Non-pigmented ciliary epithelial cell (primary cell): ENCODE data around the gene ADAM33.

Experiments
- DNase-seq: peaks from one replicate; pipeline ENCODE4 v3.0.0-alpha.2; 2010; ENCODE audit warnings: low read depth

The ADAM33 gene

DNA sequence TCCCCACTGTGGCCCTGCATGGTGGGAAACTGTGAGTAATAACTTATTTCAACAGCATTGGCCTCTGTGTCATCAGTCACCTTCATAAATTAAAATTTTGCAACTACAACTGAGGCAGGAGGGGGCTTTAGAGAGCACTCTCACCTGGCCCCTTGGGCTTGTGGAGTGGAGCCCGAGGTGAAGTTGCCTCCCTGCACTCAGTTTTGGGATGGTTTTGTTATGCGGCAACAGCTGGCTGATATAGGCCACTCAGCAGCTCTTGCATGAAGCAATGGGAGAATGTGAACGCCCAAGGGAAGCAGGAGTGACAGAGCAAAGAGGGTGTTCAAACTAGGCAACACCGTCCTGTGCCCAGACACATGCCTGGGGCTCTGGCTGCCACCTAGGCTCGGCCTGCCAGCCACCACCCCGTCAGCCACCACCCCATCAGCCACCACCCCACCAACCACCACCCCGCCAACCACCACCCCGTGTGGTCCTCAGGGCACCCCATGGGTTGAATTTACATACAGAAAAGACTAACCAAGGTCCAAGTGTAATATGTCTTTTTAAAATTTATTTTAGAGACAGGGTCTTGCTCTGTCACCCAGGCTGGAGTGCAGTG, 14.3 kb downstream of the ADAM33 start:
- DNase-seq: no peak

DNA sequence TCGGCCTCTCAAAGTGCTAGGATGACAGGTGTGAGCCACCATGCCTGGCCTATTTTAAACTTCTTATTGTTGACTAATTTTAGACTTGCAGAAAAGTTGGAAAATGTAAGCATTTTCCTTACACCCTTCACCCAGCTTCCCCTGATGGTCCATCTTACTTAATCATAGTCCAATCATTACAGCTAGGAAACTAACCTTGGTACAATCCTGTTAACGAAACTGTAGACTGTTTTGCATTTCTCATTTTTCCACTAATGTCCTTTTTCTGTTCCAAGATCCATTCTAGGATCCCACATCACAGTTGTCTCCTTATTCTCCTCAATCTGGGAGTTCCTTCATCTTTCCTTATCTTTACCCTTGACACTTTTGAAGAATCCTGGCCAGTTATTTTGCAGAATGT, 18.0 kb downstream of the ADAM33 start:
- DNase-seq: no peak

DNA sequence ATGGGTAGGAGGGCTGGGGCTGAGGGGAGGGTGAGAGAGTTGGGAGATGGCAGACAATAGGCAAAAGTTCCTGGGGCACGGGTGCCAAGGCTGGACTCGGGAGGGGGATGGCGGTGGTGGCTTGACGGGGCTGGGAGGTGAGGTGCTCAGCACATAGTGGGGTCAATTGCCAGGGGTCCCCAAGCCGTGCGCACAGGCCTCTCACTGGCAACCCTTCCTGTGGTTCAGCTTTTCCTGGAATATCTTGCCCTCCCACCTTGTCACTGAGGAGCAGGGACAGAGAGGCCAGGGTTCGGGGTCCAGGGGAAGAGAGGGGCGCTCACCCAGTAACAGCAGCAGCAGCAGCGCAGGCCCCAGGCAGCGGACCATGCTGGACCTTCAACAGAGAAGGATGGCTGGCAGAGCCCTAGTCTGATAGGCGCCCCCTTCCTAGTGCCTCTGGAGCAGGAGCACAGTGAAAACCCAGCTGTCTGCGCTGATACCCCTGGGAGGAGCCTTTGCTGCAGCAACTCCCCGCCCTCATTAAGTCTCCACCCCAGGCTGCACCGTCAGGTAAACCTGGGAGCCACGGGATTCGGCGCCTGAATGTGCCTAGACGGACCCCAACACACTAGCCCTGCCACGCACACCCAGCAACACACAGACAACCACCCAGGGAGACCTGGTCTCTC, 18.6 kb downstream of the ADAM33 start, which contains the start of gene GFRA4:
GFRA4 (minus strand) TSS at position 369 of the 671 bp plus-strand sequence; CDS start at position 369, 0 bp downstream.
- no peak for DNase-seq

DNA sequence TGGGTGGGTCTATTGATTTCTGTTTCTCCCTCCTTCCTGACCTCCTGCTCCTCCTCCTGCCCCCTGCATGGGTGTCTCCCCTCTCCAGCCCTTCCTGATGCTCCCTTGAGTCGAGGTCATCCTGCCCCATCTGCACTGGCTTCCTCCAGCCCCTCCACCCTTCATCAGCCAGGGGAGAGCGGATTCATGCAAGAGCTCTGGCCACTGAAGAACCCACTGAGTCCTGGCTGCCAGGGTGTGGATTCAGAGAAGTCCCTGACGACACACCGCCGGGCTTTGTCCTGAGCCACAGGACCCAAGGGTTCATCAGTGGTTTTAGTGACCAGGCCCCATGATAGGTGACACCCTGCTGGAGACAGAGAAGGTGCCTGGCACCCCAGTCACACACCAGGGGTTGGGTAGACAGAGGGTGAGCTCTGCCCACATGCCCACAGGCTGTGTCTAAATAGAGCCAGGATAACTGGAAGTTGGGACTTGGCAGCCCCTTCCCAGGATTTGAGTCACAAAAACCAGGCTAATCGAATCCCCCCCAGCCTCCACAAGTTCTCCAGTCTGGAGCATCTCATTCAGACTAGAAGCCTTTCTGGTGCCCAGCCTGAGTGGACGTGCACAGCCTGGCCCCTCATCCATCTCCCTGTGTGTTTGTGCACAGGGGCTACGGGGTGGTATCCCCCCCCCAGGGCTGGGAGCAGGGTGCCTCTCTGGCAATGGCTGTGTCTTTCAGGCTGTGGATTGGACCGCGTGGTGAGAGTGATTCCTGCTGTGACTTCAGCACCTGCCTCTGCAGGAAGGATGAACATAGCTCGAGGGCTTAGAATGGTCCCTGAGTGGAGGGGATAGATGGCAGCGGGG, 19.8 kb downstream of the ADAM33 start:
- no peak for DNase-seq

DNA sequence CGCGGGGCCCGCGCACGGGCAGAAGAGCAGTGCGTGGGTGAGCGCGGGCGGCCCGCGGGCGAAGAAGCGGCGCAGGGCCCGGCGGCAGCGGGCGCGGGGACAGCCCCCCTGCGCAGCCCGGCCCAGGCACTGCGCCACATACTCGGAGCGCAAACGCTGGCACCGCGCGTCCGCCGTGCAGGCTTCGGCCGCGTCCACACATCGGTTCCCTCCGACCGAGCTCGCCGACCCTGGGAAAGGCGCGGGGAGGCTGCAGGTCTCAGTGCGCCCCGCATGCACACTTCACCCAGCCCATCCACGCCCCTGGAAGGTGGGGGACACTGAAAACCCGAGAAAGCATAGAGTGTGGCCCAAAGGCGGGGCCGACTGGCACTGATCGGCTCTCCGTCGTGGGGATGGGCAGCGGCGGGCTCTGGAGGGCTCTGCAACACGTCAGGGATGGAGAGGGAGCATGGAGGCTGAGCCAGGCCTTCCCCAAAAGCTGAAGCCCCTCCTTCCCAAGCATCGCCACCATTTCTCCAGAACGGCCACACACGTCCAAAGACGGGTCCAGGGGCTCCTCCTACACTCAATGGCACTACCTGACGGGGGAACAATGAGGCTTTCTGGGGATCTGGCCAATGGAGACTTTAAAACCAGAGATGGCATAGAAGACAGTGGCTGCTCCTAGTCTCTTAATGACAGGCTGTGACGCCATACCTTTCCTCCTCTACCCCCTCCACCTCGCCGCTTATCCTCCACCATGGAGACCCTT, 20.6 kb downstream of the ADAM33 start:
- no peak for DNase-seq

DNA sequence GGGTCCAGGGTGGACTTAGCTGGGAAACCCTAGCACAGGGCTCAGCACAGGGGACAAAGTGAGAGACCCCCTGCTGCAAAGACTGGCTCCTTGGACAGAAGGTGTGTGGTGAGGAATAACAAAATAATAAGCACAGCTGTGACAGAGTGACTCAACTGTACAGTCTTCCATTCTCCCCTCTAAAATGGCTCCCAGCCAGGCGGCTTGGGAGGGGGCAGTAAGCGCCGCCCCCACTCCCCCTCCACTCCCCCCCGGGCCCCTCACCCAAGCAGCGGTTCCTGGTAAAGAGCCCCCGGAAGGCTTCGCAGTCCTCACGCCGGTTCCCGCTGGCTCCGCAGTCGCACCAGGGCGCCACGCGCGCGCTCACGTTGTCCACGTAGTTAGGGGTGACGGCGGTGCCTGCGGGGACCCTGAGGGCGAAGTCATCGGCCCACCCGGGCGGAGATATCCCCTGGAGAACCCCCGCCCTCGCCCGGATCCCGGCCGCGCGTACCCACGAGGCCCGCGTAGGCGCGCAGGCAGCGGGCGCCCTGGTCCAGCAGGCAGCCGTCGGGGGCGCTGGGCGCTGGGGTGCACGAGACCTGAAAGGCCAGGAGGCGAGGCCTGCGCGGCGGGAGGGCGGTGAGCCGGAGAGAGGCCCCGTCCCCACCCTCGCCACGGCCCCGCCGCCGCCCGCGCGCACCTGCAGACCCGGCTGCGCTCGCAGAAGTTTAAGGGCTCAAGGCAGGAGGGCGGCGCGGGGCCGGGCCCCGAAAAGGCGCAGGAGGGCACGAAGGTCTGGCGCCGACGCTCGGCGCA, 21.3 kb downstream of the ADAM33 start:
- no peak for DNase-seq

DNA sequence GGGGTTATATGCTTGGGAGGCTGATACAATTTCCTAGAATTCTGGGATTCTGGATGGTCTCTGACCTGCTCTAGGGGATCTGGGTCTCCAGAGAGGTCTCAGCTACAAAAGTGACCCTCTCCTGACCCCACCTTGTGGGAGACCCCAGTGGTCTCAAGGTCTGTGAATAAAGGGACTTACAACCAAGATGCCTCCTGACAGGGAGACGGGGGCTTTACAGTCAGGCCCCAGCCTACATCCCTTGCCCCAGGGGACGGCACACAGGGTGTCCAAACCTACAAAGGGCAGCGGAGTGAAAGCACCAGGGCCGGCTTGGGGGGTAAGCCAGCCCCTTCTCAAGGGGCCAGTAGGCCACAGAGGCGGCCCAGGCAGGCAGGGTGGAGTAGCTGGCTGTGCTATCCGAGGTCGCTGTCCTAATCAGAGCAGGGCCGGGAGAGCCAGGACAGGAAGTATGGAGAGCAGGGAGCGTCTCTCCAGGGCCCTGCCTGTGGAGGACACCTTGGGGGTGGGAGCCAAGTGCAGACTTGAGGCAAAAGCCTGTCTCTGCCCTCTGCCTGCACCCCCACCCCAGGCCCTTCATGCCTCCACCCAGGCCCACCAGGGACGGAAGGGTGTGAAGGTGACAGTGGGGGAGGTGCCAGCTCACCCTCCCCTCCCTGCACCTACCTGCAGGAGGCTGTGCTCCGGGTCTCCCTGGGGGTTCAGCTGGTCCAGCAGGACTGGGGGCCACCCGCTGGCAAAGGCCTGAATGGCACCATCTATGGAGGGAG, 22.1 kb downstream of the ADAM33 start:
- no peak for DNase-seq

DNA sequence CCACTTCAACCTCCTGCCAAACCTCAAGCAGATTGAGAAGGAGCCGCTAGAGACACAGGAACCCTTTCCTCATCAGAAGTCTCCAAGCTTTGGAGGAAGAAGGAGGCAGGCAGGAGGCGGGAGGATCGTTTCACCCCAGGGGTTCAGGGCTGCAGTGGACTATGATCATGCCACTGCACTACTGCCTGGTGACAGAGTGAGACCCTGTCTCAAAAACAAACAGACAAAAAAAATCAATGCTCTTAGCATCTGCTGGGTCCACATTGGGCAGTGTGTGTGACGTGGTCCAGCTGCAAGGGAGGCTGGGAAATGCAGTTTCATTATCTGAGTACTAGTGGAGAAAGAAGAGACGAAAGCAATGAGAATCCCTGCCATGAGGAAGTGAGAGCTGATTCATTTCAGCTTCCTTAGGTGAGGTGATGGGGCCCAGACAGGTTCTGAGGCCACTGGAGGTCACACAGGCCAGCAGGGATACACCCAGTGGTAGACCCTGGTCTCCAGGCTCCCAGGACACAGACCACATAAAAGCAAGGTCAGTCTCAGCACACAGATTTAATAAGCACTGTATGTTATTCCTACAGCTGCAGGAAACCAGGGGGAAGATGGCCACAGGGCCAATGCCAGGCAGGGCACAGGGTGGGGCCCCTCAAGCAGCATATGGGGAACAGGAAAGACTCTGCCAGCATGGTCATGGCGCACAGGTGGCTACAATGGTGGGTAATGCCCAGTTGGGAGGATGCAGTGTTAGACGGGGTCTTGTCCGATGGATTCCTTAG, 22.9 kb downstream of the ADAM33 start:
- no peak for DNase-seq

DNA sequence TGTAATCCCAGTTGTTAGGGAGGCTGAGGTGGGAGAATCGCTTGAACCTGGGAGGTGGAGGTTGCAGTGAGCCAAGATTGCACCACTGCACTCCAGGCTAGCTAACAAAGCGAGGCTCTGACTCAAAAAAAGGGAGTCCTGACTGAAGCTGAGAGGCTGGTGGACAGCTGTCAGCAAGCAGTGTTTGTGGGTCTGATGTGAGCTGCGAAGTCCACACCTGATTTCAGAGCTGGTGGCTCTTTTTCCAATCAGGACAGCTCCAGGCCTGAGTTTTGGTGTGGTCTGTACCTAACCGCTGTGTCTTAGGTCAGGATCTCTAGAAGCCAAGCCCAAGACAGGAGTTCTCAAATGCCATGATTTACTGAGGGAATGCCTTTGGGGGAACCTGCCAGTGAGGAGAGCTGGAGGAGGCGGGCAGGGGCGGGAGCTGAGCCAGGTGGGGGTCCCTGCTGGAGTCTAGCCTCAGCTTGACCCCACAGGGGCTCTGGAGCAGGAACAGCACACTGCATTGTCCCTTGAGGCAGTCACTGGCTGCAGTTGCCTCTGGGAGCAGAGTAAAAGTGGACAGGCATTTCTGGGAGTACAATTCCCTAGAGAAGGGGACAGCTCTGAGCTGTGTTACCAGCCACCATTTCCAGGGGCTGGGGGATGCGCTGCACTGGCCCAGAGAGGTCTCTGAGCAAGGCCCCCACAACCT, 23.6 kb downstream of the ADAM33 start:
- no peak for DNase-seq

DNA sequence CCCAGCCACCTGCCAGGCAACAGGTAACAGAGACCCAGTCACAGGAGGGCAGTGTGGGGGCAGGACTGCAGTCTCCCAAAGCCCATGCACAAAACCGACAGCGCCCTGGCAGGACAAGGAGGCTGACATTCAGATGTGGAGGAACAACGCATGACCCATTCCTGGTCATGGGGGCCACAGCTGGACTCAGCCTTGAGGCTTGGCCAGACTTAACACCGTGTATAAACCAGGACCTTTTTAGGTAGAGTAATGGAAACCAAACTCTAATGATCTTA, 26.7 kb downstream of the ADAM33 start:
- no peak for DNase-seq

DNA sequence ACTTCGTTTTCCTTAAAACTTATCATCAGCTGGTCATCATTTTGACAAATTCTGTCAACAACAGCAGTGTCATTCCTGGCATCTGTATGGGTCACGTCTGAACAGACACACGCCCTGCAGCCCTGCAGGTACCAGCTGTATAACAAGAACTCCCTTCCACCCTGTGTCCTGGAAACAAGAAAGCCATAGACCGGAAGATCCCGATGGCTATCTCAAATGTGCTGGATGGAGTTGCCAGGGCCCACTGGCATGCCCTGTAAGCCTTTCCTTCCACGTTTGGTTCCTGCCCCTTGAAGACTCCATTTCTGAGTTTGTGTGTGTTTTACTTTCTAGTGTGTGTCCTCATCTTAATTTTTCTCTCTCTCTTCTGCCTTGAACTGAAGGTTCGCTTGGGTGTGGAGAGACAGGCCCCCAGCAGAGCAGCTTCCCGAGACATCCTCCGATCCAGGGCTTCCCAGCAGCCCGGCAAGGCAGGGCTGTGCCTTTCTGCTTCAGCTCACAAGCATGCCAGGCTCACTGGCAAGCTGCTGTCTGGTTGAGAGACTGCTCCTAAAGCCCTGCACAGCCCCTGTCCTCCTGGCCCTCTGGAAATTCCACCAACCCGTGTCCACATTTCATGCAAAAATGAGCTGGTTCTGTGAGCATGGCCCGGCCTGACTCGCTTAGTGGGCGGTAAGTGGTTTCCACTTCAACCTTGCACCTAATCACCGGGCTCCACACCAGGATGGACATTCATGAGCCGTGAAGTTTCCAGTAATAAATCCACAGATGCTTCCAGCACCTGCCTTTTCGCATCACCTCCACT, 27.3 kb downstream of the ADAM33 start:
- no peak for DNase-seq

DNA sequence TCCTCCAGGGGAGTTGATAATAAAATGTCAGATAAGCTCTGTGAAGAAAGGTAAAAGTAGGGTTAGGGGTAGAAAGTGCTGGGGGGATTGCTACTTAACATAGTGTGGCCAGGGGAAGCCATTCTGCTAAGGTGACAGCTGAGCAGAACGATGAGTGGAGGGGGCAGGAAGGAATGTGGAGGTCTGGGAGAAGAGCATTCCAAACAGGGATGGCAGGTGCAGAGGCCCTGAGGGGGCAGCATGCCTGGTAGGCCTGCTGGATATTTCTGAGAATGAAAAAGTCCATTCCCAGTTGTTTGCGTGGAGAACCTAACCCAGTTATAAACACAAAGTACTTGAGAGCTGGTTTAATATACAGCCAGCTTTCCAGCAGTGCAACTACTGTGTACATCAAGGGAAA, 27.9 kb downstream of the ADAM33 start:
- DNase-seq: no peak

DNA sequence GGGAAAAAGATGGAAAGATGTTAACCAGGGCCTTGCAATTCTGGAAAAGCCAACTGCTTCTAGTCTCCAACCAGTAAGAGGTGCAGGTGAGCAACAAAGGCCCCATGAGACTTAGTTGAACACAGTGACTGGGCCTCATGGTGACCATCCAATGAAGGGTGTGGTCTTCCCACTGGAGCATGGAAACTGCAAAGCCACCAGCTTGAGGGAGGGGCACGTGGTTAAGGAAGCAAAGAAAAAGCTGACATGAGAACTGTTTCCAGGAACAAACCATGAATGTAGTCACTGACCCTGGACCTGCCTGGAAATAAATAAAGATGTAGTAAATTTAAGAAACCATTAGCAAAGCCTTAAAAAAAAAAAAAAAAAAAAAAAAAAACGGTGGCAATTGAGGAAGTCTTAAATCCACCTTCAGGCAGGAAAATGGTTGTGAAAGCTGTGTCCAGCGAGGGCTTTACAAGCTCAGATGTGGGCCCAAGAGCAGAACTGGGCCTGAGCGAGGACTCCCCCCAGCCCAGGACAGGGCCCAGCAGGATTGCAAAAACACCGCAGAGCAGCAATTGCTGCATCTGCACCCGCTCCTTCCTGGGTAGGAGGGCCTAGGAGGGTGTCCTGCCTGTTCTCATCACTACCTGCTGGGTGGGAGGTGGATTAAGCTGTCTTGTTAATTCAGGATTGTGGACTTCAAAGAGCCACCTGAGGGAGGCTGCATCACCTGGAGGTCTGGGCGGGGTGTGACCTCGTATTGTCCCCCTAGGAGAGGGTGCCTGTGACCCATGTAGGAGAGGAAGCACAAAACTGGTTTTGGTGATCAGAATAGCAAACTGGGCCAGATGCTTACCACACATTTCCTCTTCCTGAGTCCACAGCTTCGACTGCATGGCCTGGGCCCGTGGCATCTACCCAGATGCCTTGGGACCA, 28.9 kb downstream of the ADAM33 start:
- DNase-seq: no peak

DNA sequence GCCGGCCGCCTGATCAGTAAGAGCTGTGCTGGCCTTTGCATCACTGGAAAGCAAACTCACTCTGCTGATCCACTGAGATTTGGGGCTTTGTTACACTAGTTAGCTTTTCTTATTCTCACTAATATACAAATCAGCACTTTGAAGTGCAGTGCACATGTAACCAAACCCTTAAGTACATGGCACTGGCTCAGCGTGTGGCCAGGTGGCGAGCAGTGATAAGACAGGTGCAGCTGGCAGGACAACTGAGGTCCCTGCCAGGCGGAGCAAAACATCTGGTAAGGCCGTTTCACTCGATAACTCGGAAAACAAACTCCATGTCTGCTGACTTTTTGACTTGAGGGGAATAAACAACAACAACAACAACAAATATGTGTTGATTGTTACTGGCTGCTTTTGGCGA, 29.6 kb downstream of the ADAM33 start:
- no peak for DNase-seq

DNA sequence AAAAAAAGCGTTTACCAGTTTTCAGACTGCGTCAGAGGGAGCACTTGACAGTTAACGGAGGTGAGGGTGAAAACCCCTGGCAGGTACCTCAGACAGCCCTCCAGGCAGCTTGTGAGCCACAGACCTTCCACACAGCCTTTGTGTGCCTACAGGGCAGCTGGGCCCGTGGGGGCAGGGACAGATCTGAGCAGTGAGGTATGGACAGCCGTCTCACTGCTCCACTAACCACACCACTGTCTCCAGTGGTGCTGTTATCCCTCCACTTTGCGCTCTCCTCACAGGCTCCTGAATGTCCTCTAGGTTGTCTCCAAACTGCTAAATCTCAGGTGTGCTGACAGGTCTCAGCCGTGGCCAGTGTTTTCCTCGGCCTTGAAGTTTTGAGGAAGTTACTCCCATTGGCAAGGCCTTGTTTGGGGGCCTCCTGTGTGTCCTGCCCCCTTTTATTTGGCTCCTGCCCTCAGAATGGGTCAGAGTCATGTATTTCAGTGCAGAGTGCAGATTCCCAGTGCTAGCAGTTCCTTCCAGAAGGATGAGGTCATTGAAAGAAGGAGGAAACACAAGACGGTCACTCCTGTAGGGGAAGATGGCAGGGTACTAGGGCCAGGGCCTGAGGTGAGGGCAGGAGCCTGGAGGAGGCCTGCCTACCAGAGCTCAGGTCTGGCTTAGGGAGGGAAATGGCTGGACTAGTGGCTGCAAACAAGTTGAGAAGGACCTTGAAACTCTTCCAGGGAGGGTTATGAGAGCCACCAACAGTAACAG, 30.4 kb downstream of the ADAM33 start:
- DNase-seq: no peak

DNA sequence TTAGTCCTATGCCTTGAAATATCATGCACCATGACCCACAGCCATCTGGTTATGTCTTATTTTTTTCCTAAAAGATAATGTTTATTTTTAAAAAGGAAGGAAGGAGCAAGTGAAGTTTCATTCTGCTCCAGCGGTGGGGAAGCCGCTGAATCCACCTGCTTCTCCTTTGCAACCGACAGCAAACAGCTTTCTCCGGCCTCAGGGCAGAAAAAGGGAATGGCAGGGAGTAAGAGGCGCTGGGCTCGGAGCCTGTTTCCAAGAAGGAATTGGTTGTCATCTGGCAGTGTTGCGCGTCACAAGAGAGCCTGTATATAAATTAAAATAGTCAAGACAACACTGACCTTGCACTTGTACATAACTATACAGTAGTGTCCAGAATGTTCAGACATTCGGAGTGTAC, 32.9 kb downstream of the ADAM33 start:
- DNase-seq: no peak

DNA sequence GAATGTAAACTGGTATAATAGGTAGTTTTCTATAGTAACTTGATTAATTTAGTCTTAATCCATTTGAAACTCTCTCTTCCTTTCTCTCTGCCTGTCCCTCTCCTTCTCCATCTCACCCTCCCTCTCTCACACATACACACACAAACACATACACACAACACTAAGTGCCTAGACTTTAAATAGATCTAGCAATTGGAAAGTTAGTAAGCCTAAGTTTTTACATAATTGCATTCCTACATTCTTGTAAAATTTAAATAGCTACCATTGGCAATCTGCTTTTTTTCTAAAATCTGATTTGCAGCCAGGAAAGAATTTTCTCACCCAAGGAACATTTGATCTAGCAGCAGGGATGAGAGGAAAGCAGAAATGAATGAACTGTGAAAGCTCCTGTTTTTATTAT, 34.3 kb downstream of the ADAM33 start:
- no peak for DNase-seq
